ENCODE measurements around the gene PIK3R2. TPM values are rescaled to one million over a fixed set of nuclear protein-coding genes. Genes with fewer than 3 reads are reported as not detected.

Gene PIK3R2
- total RNA-seq, 4 donors from 2014 or later = 8.3 to 39.4 (median 32.2) TPM

GRCh38 chr19:18109733-18110608, 43.0 kb upstream of the PIK3R2 start:
- DNase-seq (ENCODE audit: low spot score in 2 of 2) = no peak
- intact Hi-C loops (cut with DNase I; ENCODE audit: low total_unique reads) = loop anchor here (10.0 kb wide), 1 partner anchor 55 kb away; no protein-coding TSS in a partner anchor
- H3K4me3 ChIP-seq (ENCODE audit: low read depth, poor library complexity, severe bottlenecking) = peak overlapping the region; percentile 35
- 5 to 8% methylated on average over 26 to 45 of the region's 92 CpGs for WGBS, 2 donors
- TF ChIP-seq POLR2A (IDR thresholded peaks at IDR 0.05) (no peak), CTCF (IDR thresholded peaks at IDR 0.05) (no peak)

- no peak for DNase-seq (ENCODE audit: low spot score in 2 of 2)
- peak overlapping the region; percentile 35 for H3K4me3 ChIP-seq (ENCODE audit: low read depth, poor library complexity, severe bottlenecking)
- TF ChIP-seq CTCF (IDR thresholded peaks at IDR 0.05) (no peak), POLR2A (IDR thresholded peaks at IDR 0.05) (no peak)
- 38 to 42% methylated on average over 18 to 22 of the region's 22 CpGs for WGBS, 2 donors
- intact Hi-C loops (cut with DNase I; ENCODE audit: low total_unique reads) = loop anchor here (10.0 kb wide), 1 partner anchor 54 kb away; no protein-coding TSS in a partner anchor
These were observed 42.2 kb upstream of the PIK3R2 start for GRCh38 chr19:18110609-18111232.

- intact Hi-C loops (cut with DNase I; ENCODE audit: low total_unique reads) = loop anchor here (10.0 kb wide), 1 partner anchor 52 kb away; no protein-coding TSS in a partner anchor
- 34% methylated on average over 9 of the region's 9 CpGs for WGBS, 2 donors
- DNase-seq (ENCODE audit: low spot score in 2 of 2) = peak; percentile 78 to 96
- TF ChIP-seq POLR2A (IDR thresholded peaks at IDR 0.05) = no peak
- peak in 1 of 3 donors; percentile 78 for TF ChIP-seq CTCF (IDR thresholded peaks at IDR 0.05)
- H3K4me3 ChIP-seq (ENCODE audit: low read depth, poor library complexity, severe bottlenecking) = no peak overlapping the region
These were observed 39.9 kb upstream of the PIK3R2 start for GRCh38 chr19:18112989-18113478.

GRCh38 chr19:18113827-18114226, 39.1 kb upstream of the PIK3R2 start:
- no peak overlapping the region for H3K4me3 ChIP-seq (ENCODE audit: low read depth, poor library complexity, severe bottlenecking)
- no peak for DNase-seq (ENCODE audit: low spot score in 2 of 2)
- TF ChIP-seq POLR2A (IDR thresholded peaks at IDR 0.05) = no peak
- no peak for TF ChIP-seq CTCF (IDR thresholded peaks at IDR 0.05)
- intact Hi-C loops (cut with DNase I; ENCODE audit: low total_unique reads) = loop anchor here (10.0 kb wide), 1 partner anchor 51 kb away; no protein-coding TSS in a partner anchor
- 90 to 92% methylated on average over 5 of the region's 5 CpGs for WGBS, 2 donors

- 91 to 92% methylated on average over 4 of the region's 4 CpGs for WGBS, 2 donors
- TF ChIP-seq CTCF (IDR thresholded peaks at IDR 0.05) (no peak), POLR2A (IDR thresholded peaks at IDR 0.05) (no peak)
- DNase-seq (ENCODE audit: low spot score in 2 of 2) = no peak
- no peak overlapping the region for H3K4me3 ChIP-seq (ENCODE audit: low read depth, poor library complexity, severe bottlenecking)
- intact Hi-C loops (cut with DNase I; ENCODE audit: low total_unique reads) = loop anchor here (10.0 kb wide), 1 partner anchor 50 kb away; no protein-coding TSS in a partner anchor
These were observed 38.5 kb upstream of the PIK3R2 start for GRCh38 chr19:18114483-18114882.
